H1 (cell line): ENCODE results near the gene TRIM56. TPM values are rescaled to one million over a fixed set of nuclear protein-coding genes. Genes with fewer than 3 reads are reported as not detected.
A peak's percentile ranks its signal among the peaks of the same experiment; 100 is the strongest.

ENCODE experiments used
- CTCF ChIA-PET: fragments of 300-600 bp; sonication (Branson Sonifier 250); formaldehyde crosslinking; loops from one replicate; lab custom pipeline; 2021; ENCODE audit not compliant: partially characterized antibody; lab: Charles Lee
- POLR2A ChIA-PET: fragments of 300-600 bp; sonication (Branson Sonifier 250); formaldehyde crosslinking; loops from one replicate; lab custom pipeline; 2021; ENCODE audit warnings: inconsistent platforms; ENCODE audit not compliant: partially characterized antibody; lab: Charles Lee
- DNase-seq, 2 experiments: peaks; one replicate each; pipeline versions ENCODE4 v3.0.0 to v3.0.0-alpha.2; 2010 to 2022; ENCODE audit warnings: low spot score in 2 of 2, low read depth in 1 of 2, mixed read lengths in 1 of 2
- FAIRE-seq: peaks from 2 replicates; lab custom pipeline; 2011; peaks lifted over from hg19 to GRCh38; lab: Jason Lieb, UNC
- H2AFZ ChIP-seq: 2 replicates; pipeline ENCODE4 v1.8.1; 2012; ENCODE audit warnings: low read length, inconsistent platforms
- H2AK5ac ChIP-seq: 2 replicates; pipeline ENCODE4 v1.6.1; 2013; ENCODE audit warnings: low read depth, low read length
- H2BK120ac ChIP-seq: replicated peaks from 2 replicates; pipeline ENCODE3; 2013; ENCODE audit warnings: low read depth, low read length, inconsistent platforms
- H2BK12ac ChIP-seq: 2 replicates; pipeline ENCODE4 v1.6.1; 2013; ENCODE audit warnings: low read depth, low read length
- H2BK15ac ChIP-seq: 2 replicates; pipeline ENCODE4 v1.6.1; 2013; ENCODE audit warnings: low read length
- H2BK20ac ChIP-seq: 2 replicates; pipeline ENCODE4 v1.6.1; 2013; ENCODE audit warnings: low read length
- H2BK5ac ChIP-seq: 2 replicates; pipeline ENCODE4 v1.6.1; 2013; ENCODE audit warnings: low read depth, low read length
- H3K14ac ChIP-seq: 2 replicates; pipeline ENCODE4 v1.6.1; 2013; ENCODE audit warnings: inconsistent platforms; ENCODE audit not compliant: insufficient read length
- H3K18ac ChIP-seq: 2 replicates; pipeline ENCODE4 v1.6.1; 2013; ENCODE audit warnings: low read length; ENCODE audit errors: extremely low read depth
- H3K23ac ChIP-seq: 2 replicates; pipeline ENCODE4 v1.6.1; 2013; ENCODE audit warnings: inconsistent platforms; ENCODE audit not compliant: insufficient read length
- H3K23me2 ChIP-seq: 2 replicates; pipeline ENCODE4 v1.6.1; 2013; ENCODE audit warnings: low read depth, low read length
- H3K27ac ChIP-seq: 2 replicates; pipeline ENCODE4 v1.6.1; 2011; ENCODE audit warnings: low read depth, low read length, inconsistent platforms
- H3K27me3 ChIP-seq, 4 experiments: replicated peaks in 1 of 4; 1 replicate in 1 of 4; 2 replicates in 3 of 4; pipeline versions ENCODE4 v1.6.1 to v1.8.1; 2011 to 2013; ENCODE audit warnings: low read length in 3 of 4, mild to moderate bottlenecking in 3 of 4, inconsistent platforms in 2 of 4, mixed read lengths in 2 of 4, moderate library complexity in 1 of 4; ENCODE audit not compliant: control insufficient read depth in 3 of 4, insufficient read depth in 3 of 4; ENCODE audit errors: extremely low read depth in 1 of 4
- H3K36me3 ChIP-seq, 4 experiments: 2 replicates each; pipeline versions ENCODE4 v1.6.1 to v1.8.1; 2011 to 2013; ENCODE audit warnings: mild to moderate bottlenecking in 4 of 4, low read length in 3 of 4, moderate library complexity in 2 of 4, control low read depth in 1 of 4, inconsistent platforms in 1 of 4; ENCODE audit not compliant: insufficient read depth in 4 of 4, control insufficient read depth in 2 of 4
- H3K4ac ChIP-seq: replicated peaks from 2 replicates; pipeline ENCODE3; 2013; ENCODE audit warnings: low read length, low read depth, mixed read lengths, inconsistent platforms; ENCODE audit not compliant: insufficient read length
- H3K4me1 ChIP-seq, 4 experiments: replicated peaks in 1 of 4; 1 replicate in 1 of 4; 2 replicates in 3 of 4; pipeline versions ENCODE4 v1.6.1 to v1.8.1; 2011 to 2013; ENCODE audit warnings: low read length in 3 of 4, inconsistent platforms in 2 of 4, mixed read lengths in 1 of 4; ENCODE audit not compliant: insufficient read depth in 4 of 4, control insufficient read depth in 3 of 4
- H3K4me2 ChIP-seq, 2 experiments: 2 replicates each; pipeline versions ENCODE4 v1.6.1 to v1.8.1; 2011 to 2013; ENCODE audit warnings: low read depth in 2 of 2, low read length in 2 of 2, control low read depth in 1 of 2, inconsistent platforms in 1 of 2, mild to moderate bottlenecking in 1 of 2; ENCODE audit not compliant: insufficient read depth in 1 of 2
- H3K4me3 ChIP-seq, 4 experiments: fragments of 200-600, 300-600 bp in 1 of 4; sonication (generic), shearing (Covaris generic), sonication (Bioruptor Twin) in 1 of 4; 2 replicates each; pipeline versions ENCODE4 v1.5.1 to v1.8.1; 2011 to 2016; ENCODE audit warnings: low read length in 4 of 4, low read depth in 3 of 4, control low read depth in 2 of 4, inconsistent platforms in 2 of 4, mild to moderate bottlenecking in 2 of 4, mixed read lengths in 1 of 4, moderate library complexity in 1 of 4; ENCODE audit not compliant: insufficient read depth in 2 of 4; ENCODE audit errors: extremely low read depth in 1 of 4
- H3K56ac ChIP-seq: replicated peaks from 2 replicates; pipeline ENCODE3; 2013; ENCODE audit warnings: low read depth, mild to moderate bottlenecking, mixed read lengths, low read length, inconsistent platforms; ENCODE audit not compliant: insufficient read length
- H3K79me1 ChIP-seq: 2 replicates; pipeline ENCODE4 v1.6.1; 2013; ENCODE audit warnings: low read depth, low read length, control low read depth
- H3K79me2 ChIP-seq, 2 experiments: 2 replicates each; pipeline versions ENCODE4 v1.6.1 to v1.8.1; 2012 to 2013; ENCODE audit warnings: low read length in 2 of 2, mild to moderate bottlenecking in 2 of 2, inconsistent platforms in 1 of 2; ENCODE audit not compliant: insufficient read depth in 2 of 2, control insufficient read depth in 1 of 2
- H3K9ac ChIP-seq, 4 experiments: replicated peaks in 1 of 4; 1 replicate in 1 of 4; 2 replicates in 3 of 4; pipeline versions ENCODE4 v1.6.1 to v1.8.1; 2011 to 2013; ENCODE audit warnings: low read depth in 3 of 4, low read length in 3 of 4, control low read depth in 2 of 4, mild to moderate bottlenecking in 2 of 4, moderate library complexity in 2 of 4, inconsistent platforms in 1 of 4; ENCODE audit errors: extremely low read depth in 1 of 4
- H3K9me3 ChIP-seq, 2 experiments: 2 replicates each; pipeline versions ENCODE4 v1.6.1 to v1.8.1; 2012 to 2013; ENCODE audit warnings: mild to moderate bottlenecking in 2 of 2, moderate library complexity in 2 of 2, control low read depth in 1 of 2, inconsistent platforms in 1 of 2, low read depth in 1 of 2, low read length in 1 of 2, mixed read lengths in 1 of 2; ENCODE audit not compliant: insufficient read depth in 2 of 2
- H4K20me1 ChIP-seq, 2 experiments: replicated peaks in 1 of 2; 2 replicates each; pipeline versions ENCODE3 to v1.8.1; 2011 to 2013; ENCODE audit warnings: inconsistent platforms in 2 of 2, low read length in 2 of 2, mild to moderate bottlenecking in 1 of 2; ENCODE audit not compliant: insufficient read depth in 2 of 2, control insufficient read depth in 1 of 2
- H4K5ac ChIP-seq: 2 replicates; pipeline ENCODE4 v1.6.1; 2013; ENCODE audit warnings: low read length, low read depth, mixed read lengths, inconsistent platforms; ENCODE audit not compliant: insufficient read length
- H4K8ac ChIP-seq: 2 replicates; pipeline ENCODE4 v1.8.0; 2013; ENCODE audit warnings: mild to moderate bottlenecking, moderate library complexity, low read length, inconsistent platforms; ENCODE audit not compliant: insufficient read depth; ENCODE audit errors: extremely low read depth
- H4K91ac ChIP-seq: replicated peaks from 2 replicates; pipeline ENCODE3; 2013; ENCODE audit warnings: low read length, mixed read lengths, inconsistent platforms; ENCODE audit not compliant: insufficient read length
- ATF2 ChIP-seq: IDR thresholded peaks from 2 replicates; pipeline ENCODE4 v1.6.1; 2012; ENCODE audit warnings: low read length, inconsistent platforms
- CEBPB ChIP-seq: IDR thresholded peaks from 2 replicates; pipeline ENCODE4 v1.6.1; 2012; ENCODE audit warnings: low read depth, low read length
- CHD2 ChIP-seq: IDR thresholded peaks from 2 replicates; pipeline ENCODE4 v1.6.1; 2012; ENCODE audit warnings: low read length, improper control_type of control experiment
- EZH2 ChIP-seq: fragments of 200-600 bp; sonication (generic); IDR thresholded peaks from 2 replicates; pipeline ENCODE4 v1.7.1; 2012; ENCODE audit warnings: low read depth, mild to moderate bottlenecking, moderate library complexity, low read length, inconsistent platforms; ENCODE audit not compliant: severe bottlenecking
- MAFK ChIP-seq: IDR thresholded peaks from 2 replicates; pipeline ENCODE4 v1.6.1; 2012; ENCODE audit warnings: low read depth, mild to moderate bottlenecking, improper control_type of control experiment, low read length
- POLR2A ChIP-seq, 2 experiments: IDR thresholded peaks; 1 replicate in 1 of 2; 2 replicates in 1 of 2; pipeline ENCODE4 v1.6.1; 2011; ENCODE audit warnings: low read depth in 2 of 2, low read length in 2 of 2, mild to moderate bottlenecking in 2 of 2; ENCODE audit errors: control extremely low read depth in 1 of 2
- SP4 ChIP-seq: IDR thresholded peaks from 2 replicates; pipeline ENCODE4 v1.6.1; 2012; ENCODE audit warnings: low read length, inconsistent platforms
- WGBS, 2 experiments: shearing (Covaris generic) in 1 of 2; methylation state at CpG; one replicate each; pipeline versions ENCODE4 v1.1.6 to v1.1.7; 2013 to 2015; ENCODE audit warnings: low lambda C conversion rate in 2 of 2, mixed read lengths in 2 of 2, inconsistent platforms in 1 of 2, low coverage in 1 of 2, missing lambda C conversion rate in 1 of 2; ENCODE audit not compliant: insufficient replicate concordance in 2 of 2, insufficient coverage in 1 of 2, insufficient read length in 1 of 2; ENCODE audit errors: extremely low coverage in 1 of 2, missing lambda C conversion rate in 1 of 2; 5-methylcytosine and 5-hydroxymethylcytosine counted together
- long read RNA-seq, 2 experiments: library from RNA in 1 of 2; library from capped mRNA in 1 of 2; stranded (forward); transcript quantifications; one replicate each; pipeline ENCODE4 v2.0.0, GENCODE V29; 2021; ENCODE audit warnings: inconsistent platforms in 1 of 2
- polyA minus RNA-seq, 3 experiments: library from RNA; depleted of rRNA, polyadenylated mRNA; stranded (reverse); fragments of >200 nt; gene quantifications; 1 replicate in 2 of 3; 2 replicates in 1 of 3; pipeline ENCODE4 v1.2.3, GENCODE V29; 2011
- polyA plus RNA-seq, 7 experiments: library from polyadenylated mRNA; depleted of rRNA in 3 of 7; stranded (reverse) in 5 of 7; unstranded in 2 of 7; fragments of >200 nt in 5 of 7; fragments of 200-250 nt in 2 of 7; gene quantifications; 1 replicate in 5 of 7; 2 replicates in 1 of 7; 4 replicates in 1 of 7; pipeline versions ENCODE4 v1.2.1 to v1.2.3, GENCODE V29; 2011 to 2013; ENCODE audit warnings: missing spikeins in 2 of 7, mixed read lengths in 2 of 7
- total RNA-seq: library from RNA; stranded (reverse); fragmentation: NEBNext Ultra II Directional; extraction: Animal tissue kit (Norgen Biotek cat#: 25700); gene quantifications from 2 replicates; pipeline ENCODE4 v1.2.1, GENCODE V29; 2021

Gene TRIM56
- total RNA-seq: 17.5 and 18.8 TPM in 2 replicates
- 2.0 and 3.4 TPM in 2 replicates for polyA plus RNA-seq (2011; rRNA removed)
- polyA plus RNA-seq (2011; cell fraction: cytosol; rRNA removed): 3.5 TPM
- 11.9 TPM for polyA plus RNA-seq (2011; cell fraction: nucleus; rRNA removed)
- polyA plus RNA-seq (2012, experiment 1 of 2): 11.8 to 21.3 TPM (median 14.5 TPM) in 4 replicates
- polyA plus RNA-seq (2012, experiment 2 of 2): 3.0 TPM
- polyA plus RNA-seq (2013, experiment 1 of 2): 9.3 TPM
- 8.3 TPM for polyA plus RNA-seq (2013, experiment 2 of 2)
- 6.9 and 9.2 TPM in 2 replicates for polyA minus RNA-seq (2011; rRNA and poly(A)+ RNA removed)
- 5.9 TPM for polyA minus RNA-seq (2011; cell fraction: cytosol; rRNA and poly(A)+ RNA removed)
- polyA minus RNA-seq (2011; cell fraction: nucleus; rRNA and poly(A)+ RNA removed): 9.1 TPM
- long read RNA-seq, experiment 1, partial matches to known transcripts: 0 of 4 reads
- long read RNA-seq, experiment 1, other reads (novel, unspliced or antisense): 4 of 4 reads
- long read RNA-seq, experiment 2, partial matches to known transcripts: 0 of 6 reads
- long read RNA-seq, experiment 2, other reads (novel, unspliced or antisense): 6 of 6 reads

- H3K4ac ChIP-seq: peak within 1 kb of the TSS; percentile 28
- no peaks in the 10 kb centered on the region for H3K27me3 ChIP-seq
- H3K23ac ChIP-seq: no peak within 1 kb of the TSS
- peaks cover 4% of the 10 kb centered on the region; the same call in 1 of the 2 replicates for H3K23me2 ChIP-seq
- H2AK5ac ChIP-seq: peak within 1 kb of the TSS; percentile 60; the same call in 1 of the 2 replicates
- H3K9ac ChIP-seq: peak within 1 kb of the TSS; percentile 20 to 65 (median 49)
- FAIRE-seq: no peak
- H3K4me3 ChIP-seq: peak within 1 kb of the TSS; percentile 62 to 78 (median 75)
- WGBS, 2 experiments: 9% methylated on average over 17 of the region's 26 CpGs; no CpG with 5 or more reads in 1 of the 2 experiments
- H3K18ac ChIP-seq: peak within 1 kb of the TSS; percentile 99
- H4K20me1 ChIP-seq: no peaks in the 10 kb centered on the region
- H3K4me1 ChIP-seq: peaks cover 0 to 6% (median 3%) of the 10 kb centered on the region in 4 experiments; a peak in 3 of 7 replicates
- H3K79me1 ChIP-seq: peaks cover 2% of the 10 kb centered on the region
- H3K4me2 ChIP-seq: peak within 1 kb of the TSS; percentile 80 to 95
- no peaks in the 10 kb centered on the region for H3K79me2 ChIP-seq
- peak within 1 kb of the TSS; percentile 88 for H2BK5ac ChIP-seq
- ChIA-PET POLR2A (interaction anchor here (0.6 to 2.0 kb wide), 19 partner anchors 9 to 254 kb away, joined by 3 to 10 read pairs (median 4); partner anchors contain the start of genes MOGAT3 and UFSP1), CTCF (interaction anchor here (0.5 to 1.6 kb wide), 13 partner anchors 10 to 197 kb away, joined by 3 to 7 read pairs (median 3); partner anchors contain the start of genes ACHE and FIS1)
- H3K27ac ChIP-seq: peak within 1 kb of the TSS; percentile 32; the same call in 1 of the 2 replicates
- H3K9me3 ChIP-seq: no peaks in the 10 kb centered on the region
- H3K14ac ChIP-seq: no peak within 1 kb of the TSS
- peaks cover 0 to 19% (median 4%) of the 10 kb centered on the region in 4 experiments; a peak in 5 of 8 replicates for H3K36me3 ChIP-seq
- H3K56ac ChIP-seq: peak within 1 kb of the TSS; percentile 79
- H4K5ac ChIP-seq: peak within 1 kb of the TSS; percentile 74
- H2BK120ac ChIP-seq: peak within 1 kb of the TSS; percentile 72
- H2BK20ac ChIP-seq: peak within 1 kb of the TSS; percentile 86
- peak within 1 kb of the TSS; percentile 88; the same call in 1 of the 2 replicates for H2BK15ac ChIP-seq
- DNase-seq: peak in 1 of 2 experiments; percentile 86
- H4K91ac ChIP-seq: peak within 1 kb of the TSS; percentile 83
- peak within 1 kb of the TSS; percentile 77 for H2AFZ ChIP-seq
- peak within 1 kb of the TSS; percentile 72 for H2BK12ac ChIP-seq
- H4K8ac ChIP-seq: peak within 1 kb of the TSS; percentile 20; the same call in 1 of the 2 replicates
- no peak for TF ChIP-seq ATF2
- TF ChIP-seq MAFK: no peak
- TF ChIP-seq SP4: no peak
- no peak; a peak in 1 of 3 replicates for TF ChIP-seq POLR2A (IDR thresholded peaks at IDR 0.05; ENCODE audit: control extremely low read depth in 1 of 2, low read depth in 2 of 2, low read length in 2 of 2)
- no peak for TF ChIP-seq CHD2
- no peak for TF ChIP-seq EZH2
- no peak for TF ChIP-seq CEBPB
Observed at GRCh38 chr7:101085162-101085964, at the start of gene TRIM56. Gene TRIM56 (plus strand): TSS chr7:101085481. CDS start chr7:101087313, 1,832 bp downstream.
